Heart left ventricle (tissue), 16 donors: ENCODE results near the gene GHITM. TPM values are rescaled to one million over a fixed set of nuclear protein-coding genes. Genes with fewer than 3 reads are reported as not detected.
"Not testable (repeated sequence)": the region's sequence is repeated elsewhere in the genome, so short reads cannot be mapped to it uniquely, and the experiment has no call there.

Experiments used
- ATAC-seq, 4 donors: fragments of 200-7000 bp; cut with Tn5 transposase; one replicate each; pipeline ENCODE4 v1.9.1; 2020 to 2022; ENCODE audit warnings: moderate library complexity in 4 of 4, mild to moderate bottlenecking in 3 of 4, moderate number of reproducible peaks in 1 of 4
- DNase-seq, 5 donors: peaks; one replicate each; pipeline ENCODE4 v3.0.0-alpha.2; 2020
- H3K27ac ChIP-seq, 12 donors: fragments of 200-600 bp; sonication (generic) in 4 of 12; one replicate each; pipeline versions ENCODE4 v1.5.0 to v1.8.0; 2016 to 2022; ENCODE audit warnings: mild to moderate bottlenecking in 2 of 12
- H3K27me3 ChIP-seq, 9 donors: fragments of 200-600 bp; sonication (generic) in 2 of 9; one replicate each; pipeline versions ENCODE4 v1.5.1 to v1.8.0; 2016 to 2022; ENCODE audit warnings: mild to moderate bottlenecking in 3 of 9
- H3K36me3 ChIP-seq, 9 donors: fragments of 200-600 bp; sonication (generic) in 2 of 9; one replicate each; pipeline versions ENCODE4 v1.5.0 to v1.8.0; 2018 to 2022; ENCODE audit warnings: mild to moderate bottlenecking in 2 of 9
- H3K4me1 ChIP-seq, 12 donors: fragments of 200-600 bp; sonication (generic) in 4 of 12; one replicate each; pipeline versions ENCODE4 v1.5.0 to v1.8.0; 2016 to 2022; ENCODE audit warnings: mild to moderate bottlenecking in 3 of 12
- H3K4me3 ChIP-seq, 12 donors: fragments of 200-600 bp; sonication (generic) in 4 of 12; one replicate each; pipeline versions ENCODE4 v1.5.0 to v1.8.0; 2017 to 2022; ENCODE audit warnings: mild to moderate bottlenecking in 9 of 12, moderate library complexity in 4 of 12
- H3K9me3 ChIP-seq, 12 donors: fragments of 200-600 bp; sonication (generic) in 4 of 12; one replicate each; pipeline versions ENCODE4 v1.5.0 to v1.8.0; 2016 to 2022; ENCODE audit warnings: mild to moderate bottlenecking in 1 of 12
- CTCF ChIP-seq, 12 donors: fragments of 200-600 bp; sonication (generic) in 4 of 12; IDR thresholded peaks; one replicate each; pipeline versions ENCODE4 v1.5.0 to v1.8.0; 2018 to 2022; ENCODE audit warnings: antibody characterized with exemption in 12 of 12, mild to moderate bottlenecking in 5 of 12
- POLR2A ChIP-seq, 2 donors: fragments of 450-650 bp; IDR thresholded peaks; one replicate each; pipeline ENCODE4 v1.6.1; 2017; ENCODE audit warnings: antibody characterized with exemption in 2 of 2, mild to moderate bottlenecking in 2 of 2, moderate library complexity in 2 of 2
- WGBS, 4 donors: extraction: QIAGEN DNeasy Blood & Tissue Kit in 2 of 4; methylation state at CpG; one replicate each; pipeline versions ENCODE4 v1.1.5 to v1.1.7; 2013 to 2018; 5-methylcytosine and 5-hydroxymethylcytosine counted together
- intact Hi-C, 10 donors: fragments of 100-400 bp; cut with DNase I; formaldehyde crosslinking; loops; one replicate each; pipeline versions ENCODE4 v1.11.1 to v1.14.2; 2022
- polyA plus RNA-seq, 2 donors: library from polyadenylated mRNA; stranded (reverse); fragments of 200-250 nt; gene quantifications; one replicate each; pipeline ENCODE4 v1.2.3, GENCODE V29; 2013
- total RNA-seq, 9 donors: library from RNA; depleted of rRNA in 2 of 9; stranded (reverse); fragments of >200 nt in 2 of 9; fragmentation: NEBNext Ultra II Directional in 3 of 9; extraction: Animal tissue kit (Norgen Biotek cat#: 25700) in 3 of 9; gene quantifications; one replicate each; pipeline versions ENCODE4 v1.1.0 to v1.2.4, GENCODE V29; 2016 to 2023
- donor health status: ischemic (EF 13 %, LVEDD 7.1; RV severe dilation, severe dysfunction).
- donor health status: healthy with polysubstance abuse.
- donor health status: DM: no; HTN: yes; CAD: no.
- donor health status: DM: no; HTN: no; CAD: no.
- donor health status: ischemic (EF 25% LVEDD 6.9; RV normal size, moderate dysfunction).
- donor health status: ischemic (EF 25% LVEDD 5.7; RV mildly dilated, moderate dysfunction).
- donor health status: healthy.
- donor health status: DM: yes; HTN: yes; CAD: no.
- donor health status: ischemic (EF 35%, LVEDD 5.7; RV mildly dilated, moderate dysfunction).
- donor health status: nonischemic (EF 11% LVEDD 7.7; RV severe dilation, severe dysfunction).
- donor health status: DM: yes; HTN: yes; CAD: no.
- donor health status: PGD.
- donor health status: ischemic (EF 29% LVEDD 5.4; RV normal size, mild dysfunction).
- donor health status: nonischemic (EF 23%, LVEDD 6.1; RV moderate dilation, normal function).

Gene GHITM
- total and polyA plus RNA-seq, 11 donors: 274 to 603 (median 393) TPM

- Histone ChIP-seq H3K36me3 (no peaks in the 10 kb centered on the region), H3K27ac (peak overlapping the region in 1 of 12 donors; percentile 29), H3K27me3 (no peaks in the 10 kb centered on the region), H3K4me1 (peaks cover 0 to 12% (median 0%) of the 10 kb centered on the region in 12 donors), H3K9me3 (no peaks in the 10 kb centered on the region), H3K4me3 (no peak overlapping the region)
- TF ChIP-seq CTCF (IDR thresholded peaks at IDR 0.05): no peak
- intact Hi-C loops: no loop called here
- 44 to 64% (median 53%) methylated on average over 5 to 8 of the region's 8 CpGs for WGBS, 4 donors
- ATAC-seq (peak; percentile 73 to 90 (median 86)), DNase-seq (peak; percentile 32 to 75 (median 54))
Measured at GRCh38 chr10:84177541-84178141, 38.3 kb downstream of the GHITM start.

- intact Hi-C loops: no loop called here
- no peak overlapping the region for H3K4me3 ChIP-seq
- H3K4me1 ChIP-seq: peaks cover 0 to 12% (median 0%) of the 10 kb centered on the region in 12 donors
- no peaks in the 10 kb centered on the region for H3K27me3 ChIP-seq
- H3K36me3 ChIP-seq: no peaks in the 10 kb centered on the region
- DNase-seq: no peak
- 93 to 98% (median 96%) methylated on average over 3 of the region's 3 CpGs for WGBS, 4 donors
- ATAC-seq: no peak
- no peak for TF ChIP-seq POLR2A (IDR thresholded peaks at IDR 0.05)
- no peak for TF ChIP-seq CTCF (IDR thresholded peaks at IDR 0.05)
- H3K27ac ChIP-seq: no peak overlapping the region
- H3K9me3 ChIP-seq: no peaks in the 10 kb centered on the region
Measured at GRCh38 chr10:84178160-84178609, 38.9 kb downstream of the GHITM start.

GRCh38 chr10:84179059-84179710 is 39.9 kb downstream of the GHITM start:
- Histone ChIP-seq H3K36me3 (no peaks in the 10 kb centered on the region), H3K9me3 (no peaks in the 10 kb centered on the region), H3K27ac (no peak overlapping the region), H3K27me3 (no peaks in the 10 kb centered on the region), H3K4me3 (no peak overlapping the region), H3K4me1 (peaks cover 0 to 12% (median 0%) of the 10 kb centered on the region in 12 donors)
- DNase-seq (peak in 1 of 5 donors; percentile 45), ATAC-seq (peak in 3 of 4 donors; percentile 25 to 26 (median 26))
- intact Hi-C loops: no loop called here
- WGBS, 4 donors: 45 to 57% (median 54%) methylated on average over 8 to 12 of the region's 12 CpGs
- TF ChIP-seq POLR2A (IDR thresholded peaks at IDR 0.05) (no peak), CTCF (IDR thresholded peaks at IDR 0.05) (no peak)

- H3K36me3 ChIP-seq, DNase-seq, ATAC-seq, H3K4me3 ChIP-seq, H3K9me3 ChIP-seq, H3K27me3 ChIP-seq, H3K27ac ChIP-seq, intact Hi-C loops: not testable (repeated sequence)
- WGBS, 4 donors: 89 to 100% (median 89%) methylated on average over 7 to 20 of the region's 22 CpGs
- H3K4me1 ChIP-seq: peaks cover 0 to 12% (median 0%) of the 10 kb centered on the region in 12 donors
Measured at GRCh38 chr10:84180386-84180785, 41.1 kb downstream of the GHITM start.
